IPS-NIHi7 (cell line): ENCODE results near the gene ZNF146.
"Not testable (repeated sequence)": the region's sequence is repeated elsewhere in the genome, so short reads cannot be mapped to it uniquely, and the experiment has no call there.

Source experiments
- DNase-seq: peaks from one replicate; pipeline ENCODE4 v3.0.0; 2012; ENCODE audit warnings: mixed read lengths; ENCODE audit errors: extremely low spot score

The ZNF146 gene

GRCh38 chr19:36269295-36269694 lies 54.4 kb downstream of the ZNF146 start:
- DNase-seq: not testable (repeated sequence)
